HG02938 (cell line): ENCODE measurements around the gene CC2D1A.

Experiments
- ATAC-seq: cut with Tn5 transposase; IDR thresholded peaks from one replicate; pipeline ENCODE4 v1.9.1; 2021; ENCODE audit warnings: mild to moderate bottlenecking, moderate library complexity; ENCODE audit not compliant: unreplicated experiment

Gene CC2D1A

GRCh38 chr19:13876834-13877233, 29.2 kb upstream of the CC2D1A start, which contains the start of gene NANOS3:
Gene NANOS3, plus strand, starts transcription at chr19:13877134. Its CDS starts 115 bp downstream, at chr19:13877249.
- no peak for ATAC-seq

- ATAC-seq = no peak
Observed at GRCh38 chr19:13877303-13877702, 28.7 kb upstream of the CC2D1A start.

- peak; percentile 71 for ATAC-seq
Observed at GRCh38 chr19:13880059-13881043, 25.6 kb upstream of the CC2D1A start.

GRCh38 chr19:13881251-13881691, 24.7 kb upstream of the CC2D1A start:
- ATAC-seq = no peak

DNA sequence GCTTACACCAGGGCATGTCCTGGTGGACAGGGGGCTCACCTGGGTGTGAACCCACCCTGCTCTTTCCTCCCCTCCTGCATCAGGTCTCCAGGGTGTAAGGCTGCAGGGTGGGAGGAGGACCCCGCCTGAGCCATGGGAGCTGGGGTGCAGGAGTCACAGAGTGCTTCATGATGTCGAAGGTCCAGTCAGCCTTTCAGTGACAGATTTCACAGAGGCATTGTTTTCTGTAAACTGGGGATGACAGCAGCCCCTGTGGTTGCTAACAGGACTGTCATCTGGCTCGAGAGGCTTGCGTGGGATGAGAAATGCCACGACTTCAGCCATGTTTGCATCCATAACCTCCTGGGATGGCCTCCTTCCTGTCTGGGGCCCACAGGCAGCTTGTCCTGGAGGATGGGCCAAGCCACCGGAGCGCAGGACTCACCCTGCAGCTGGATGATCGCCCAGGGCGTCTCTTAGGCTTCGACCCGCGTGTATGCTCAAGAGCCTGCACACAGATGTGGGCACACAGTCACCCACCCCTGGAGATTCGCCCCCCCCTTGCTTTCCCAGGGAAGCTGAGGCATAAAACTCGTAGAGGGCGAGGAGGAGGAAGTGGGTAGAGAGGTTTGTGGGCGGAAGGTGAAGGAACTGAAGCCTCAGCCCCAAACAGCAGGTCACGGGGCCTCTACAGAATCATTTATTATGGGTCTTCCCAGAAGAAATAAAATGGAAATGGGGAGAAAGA, 24.1 kb upstream of the CC2D1A start:
- ATAC-seq = no peak

DNA sequence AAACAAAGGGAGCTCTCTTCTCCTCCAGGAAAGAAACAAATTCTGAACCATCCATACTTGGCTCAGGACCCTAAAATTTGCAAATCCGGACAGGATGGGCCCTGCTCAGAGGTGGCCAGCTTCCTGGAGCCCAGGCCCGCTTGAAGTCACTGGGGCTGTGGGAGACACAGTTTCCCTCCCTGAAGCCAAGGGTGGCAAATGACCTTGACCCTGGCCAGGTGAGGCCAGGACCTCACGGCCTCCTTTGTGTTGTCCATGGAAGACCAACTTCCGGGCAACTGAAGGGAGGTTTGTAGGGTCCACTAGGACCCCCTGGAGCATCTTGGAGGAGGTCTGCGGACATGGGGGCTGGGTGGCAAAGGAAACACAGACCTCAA, 23.6 kb upstream of the CC2D1A start:
- no peak for ATAC-seq

DNA sequence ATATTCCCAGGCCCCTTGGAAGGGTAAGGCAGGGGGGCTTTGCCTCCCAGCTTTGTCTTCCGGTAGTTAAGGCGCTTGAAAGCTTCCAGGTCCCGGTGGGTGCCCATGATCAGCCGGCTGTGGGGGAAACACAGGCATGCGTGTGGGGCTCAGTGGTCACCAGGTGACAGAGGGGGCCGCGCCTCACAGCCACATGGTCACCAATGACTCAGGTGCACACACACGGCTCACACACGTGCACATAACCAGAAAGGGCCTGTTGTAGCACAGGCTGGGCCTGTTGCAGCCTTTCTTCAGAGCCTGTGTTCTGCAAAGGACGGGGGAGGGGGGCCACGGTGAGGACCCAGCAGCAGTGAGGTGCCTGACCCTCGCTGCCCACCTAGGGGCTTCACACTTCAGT, 23.2 kb upstream of the CC2D1A start:
- ATAC-seq = no peak

DNA sequence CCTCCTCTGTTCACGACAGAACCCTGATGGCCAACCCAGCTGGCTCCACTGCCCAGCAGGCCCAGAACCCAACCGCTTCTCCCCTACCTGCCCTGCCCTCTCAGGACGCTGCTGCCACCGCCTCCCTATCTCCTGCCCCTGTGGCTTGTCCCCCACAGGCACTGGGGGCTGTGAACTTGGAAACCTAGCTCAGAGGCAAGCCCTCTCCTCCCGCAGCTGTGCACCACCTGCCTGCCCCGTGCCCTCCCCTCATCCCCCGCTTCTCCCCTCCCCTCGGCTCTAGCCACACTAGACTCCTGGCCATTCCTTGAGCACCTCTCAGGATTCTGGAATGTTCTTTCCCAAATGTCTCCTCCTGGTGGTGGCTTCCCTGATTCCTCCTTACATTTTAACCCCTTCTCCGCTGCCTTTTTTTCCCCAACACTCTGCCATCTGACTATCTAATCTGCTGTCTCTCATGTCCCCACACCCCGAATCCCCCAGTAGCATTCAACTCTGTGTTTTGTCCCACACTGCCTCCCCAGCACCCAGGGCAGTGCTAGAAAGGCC, 22.4 kb upstream of the CC2D1A start:
- ATAC-seq = no peak

DNA sequence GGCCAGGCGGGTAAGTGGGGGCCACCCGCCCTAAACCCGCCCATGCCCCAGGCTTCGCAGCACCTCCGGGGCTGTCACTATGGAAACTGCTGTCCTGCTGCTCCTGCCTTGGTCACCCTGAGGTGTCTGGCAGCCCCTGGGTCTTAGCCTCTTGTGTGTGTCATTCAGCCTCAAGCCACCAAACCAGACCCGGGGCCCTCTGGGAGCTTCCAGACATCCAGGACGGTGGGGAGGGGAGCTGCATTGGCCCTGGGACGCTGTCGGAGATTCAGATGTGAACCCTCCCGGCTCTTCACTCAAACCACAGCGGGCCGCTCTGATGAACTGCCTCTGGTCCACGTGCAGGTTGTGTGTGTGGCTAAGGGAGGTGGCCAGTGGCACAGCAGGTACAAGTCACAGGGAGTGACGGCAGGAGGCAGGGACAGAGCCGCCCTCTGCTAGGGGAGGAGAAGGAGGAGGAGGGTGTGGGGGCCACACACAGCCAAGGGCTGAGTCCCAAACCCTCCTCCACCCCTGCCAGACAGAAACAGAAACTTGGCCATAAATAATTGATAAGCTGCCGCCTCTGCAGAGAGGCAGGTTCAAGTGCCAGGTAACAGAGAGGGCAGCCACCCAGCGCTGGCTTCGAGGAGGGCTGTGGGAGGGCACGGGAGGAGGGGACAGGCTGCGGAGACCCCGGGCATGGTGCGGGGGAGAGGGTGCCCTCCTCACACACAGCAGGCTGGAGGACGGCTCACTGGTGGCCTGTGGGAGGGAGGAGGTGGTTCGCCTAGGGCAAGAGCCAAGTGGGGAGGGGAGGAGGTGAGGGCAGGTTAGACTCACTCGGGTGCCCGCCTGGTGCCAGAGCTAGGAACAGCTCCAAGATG, 21.0 kb upstream of the CC2D1A start:
- ATAC-seq = no peak

- ATAC-seq = no peak
Observed at GRCh38 chr19:13885826-13886365, 20.1 kb upstream of the CC2D1A start.

- ATAC-seq = no peak
Observed at GRCh38 chr19:13887018-13887436, 19.0 kb upstream of the CC2D1A start.

- no peak for ATAC-seq
Observed at GRCh38 chr19:13887517-13887916, 18.5 kb upstream of the CC2D1A start.

DNA sequence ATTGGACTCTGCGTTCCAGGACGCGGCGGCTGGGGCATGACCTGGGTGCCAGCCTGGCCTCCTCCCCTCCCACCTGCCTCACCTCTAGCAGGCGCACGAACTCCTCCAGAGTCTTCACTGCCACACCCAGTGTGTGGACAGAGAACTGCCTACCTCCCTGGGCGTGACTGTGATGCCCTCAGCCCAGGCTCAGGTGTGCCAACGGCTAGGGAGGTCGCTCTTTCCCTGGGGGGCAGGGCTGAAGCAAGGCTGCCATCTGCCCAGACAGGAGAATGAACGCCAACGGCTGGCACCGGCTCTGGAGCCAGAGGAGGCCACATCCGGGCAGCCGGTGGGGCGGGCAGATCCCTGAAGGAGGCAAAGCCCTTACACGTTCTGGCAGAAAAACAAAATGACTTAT, 17.7 kb upstream of the CC2D1A start:
- ATAC-seq = no peak

DNA sequence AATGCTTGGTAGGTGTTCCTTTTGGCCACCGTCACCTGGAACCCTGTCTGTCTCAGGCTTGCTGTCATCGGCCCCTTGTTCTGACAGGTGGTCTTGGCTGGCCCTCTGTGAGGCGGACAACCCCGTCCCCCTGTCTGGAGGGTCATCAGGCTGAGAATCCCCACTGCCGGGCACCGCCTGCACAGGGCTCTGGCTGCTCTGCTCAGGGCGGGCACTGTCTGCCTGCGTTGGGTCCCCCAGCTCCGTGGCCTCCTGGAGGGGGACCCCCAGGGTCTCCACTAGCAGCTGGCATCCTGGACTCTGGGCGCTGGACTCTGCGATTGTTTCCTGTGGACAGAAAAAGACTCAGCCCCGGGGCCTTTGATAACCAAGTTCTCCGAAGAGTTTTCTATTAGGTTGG, 15.9 kb upstream of the CC2D1A start:
- no peak for ATAC-seq

DNA sequence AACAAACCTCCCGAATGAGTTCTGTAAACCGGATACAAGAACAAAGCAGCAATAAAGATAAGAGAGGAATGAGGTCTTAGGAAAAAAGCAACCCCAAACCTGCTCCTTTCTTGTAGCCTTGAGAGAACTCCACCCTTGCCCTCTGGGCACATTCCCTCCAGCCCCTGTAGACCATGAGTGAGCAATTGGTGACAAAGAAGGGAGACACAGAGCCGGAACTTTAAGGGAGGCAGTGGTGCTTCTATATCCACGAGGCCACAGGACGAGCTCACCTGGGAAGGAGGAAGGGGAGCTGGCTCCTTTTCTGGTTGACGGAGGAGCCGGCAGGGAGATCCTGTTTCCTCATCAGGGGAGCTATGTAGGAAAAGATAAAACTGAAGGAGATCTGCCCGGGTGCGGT, 13.1 kb upstream of the CC2D1A start:
- ATAC-seq = no peak

DNA sequence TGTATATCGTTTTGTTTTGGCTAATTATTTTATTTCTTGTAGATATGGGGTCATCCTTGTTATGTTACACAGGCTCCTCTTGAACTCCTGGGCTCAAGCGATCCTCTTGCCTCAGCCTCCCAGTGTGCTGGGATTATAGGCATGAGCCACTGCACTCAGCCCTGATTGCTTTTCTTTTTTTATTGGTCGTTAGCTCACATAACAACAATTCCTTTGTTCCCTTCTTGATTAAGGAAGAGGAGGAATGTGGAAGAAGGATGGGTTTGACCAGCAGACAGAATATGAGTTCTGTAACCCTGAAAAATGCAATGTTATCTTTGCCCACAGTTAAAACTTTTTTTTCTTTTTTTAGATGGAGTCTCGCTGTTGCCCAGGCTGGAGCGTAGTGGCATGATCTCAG, 11.4 kb upstream of the CC2D1A start:
- ATAC-seq = no peak

GRCh38 chr19:13896227-13896626, 9.8 kb upstream of the CC2D1A start:
- ATAC-seq = no peak

GRCh38 chr19:13899393-13899792, 6.6 kb upstream of the CC2D1A start:
- ATAC-seq = no peak

GRCh38 chr19:13899912-13900584, 6.0 kb upstream of the CC2D1A start:
- ATAC-seq = no peak
